Measurements from ENCODE around the gene STPG2.

DNA sequence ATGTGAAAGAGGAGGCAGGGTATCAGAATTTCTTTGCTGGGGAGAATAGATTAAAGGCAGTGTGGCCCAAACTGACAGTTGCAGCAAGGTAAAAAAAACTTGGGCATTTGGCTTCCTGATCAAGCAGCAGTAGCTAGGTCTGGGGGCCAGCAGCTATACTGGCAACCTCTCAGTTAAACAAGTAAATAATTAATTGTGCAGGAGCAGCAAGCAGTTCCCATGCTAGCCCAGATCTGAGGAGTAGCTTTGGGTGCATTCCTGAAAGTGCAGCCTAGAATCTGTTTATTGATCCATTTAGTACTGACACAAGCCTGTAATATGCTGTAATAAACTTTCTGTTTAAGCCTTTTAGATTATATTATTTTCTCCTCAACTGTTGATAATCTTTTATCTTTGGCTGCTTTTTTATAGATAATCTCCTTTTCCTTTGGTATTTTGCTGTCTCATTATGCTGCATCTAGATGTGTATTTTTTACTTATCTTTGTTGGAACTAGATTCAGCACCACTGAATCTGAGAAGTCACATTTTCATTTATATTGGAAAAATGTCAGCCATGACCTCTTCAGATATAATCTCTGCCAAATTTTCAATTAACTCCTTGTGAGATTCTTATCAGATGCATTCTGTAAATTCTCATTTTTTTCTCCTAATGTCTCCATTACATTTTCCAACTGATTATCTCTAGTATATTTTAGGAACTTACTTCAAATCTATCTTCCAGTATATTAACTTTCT, 276.3 kb downstream of the STPG2 start:
- TF ChIP-seq POLR2A (IDR thresholded peaks at IDR 0.05) (no peak), POLR2AphosphoS5 (IDR thresholded peaks at IDR 0.05) (no peak), EP300 (IDR thresholded peaks at IDR 0.05) (no peak)
- TF ChIP-seq, protein P1, sequence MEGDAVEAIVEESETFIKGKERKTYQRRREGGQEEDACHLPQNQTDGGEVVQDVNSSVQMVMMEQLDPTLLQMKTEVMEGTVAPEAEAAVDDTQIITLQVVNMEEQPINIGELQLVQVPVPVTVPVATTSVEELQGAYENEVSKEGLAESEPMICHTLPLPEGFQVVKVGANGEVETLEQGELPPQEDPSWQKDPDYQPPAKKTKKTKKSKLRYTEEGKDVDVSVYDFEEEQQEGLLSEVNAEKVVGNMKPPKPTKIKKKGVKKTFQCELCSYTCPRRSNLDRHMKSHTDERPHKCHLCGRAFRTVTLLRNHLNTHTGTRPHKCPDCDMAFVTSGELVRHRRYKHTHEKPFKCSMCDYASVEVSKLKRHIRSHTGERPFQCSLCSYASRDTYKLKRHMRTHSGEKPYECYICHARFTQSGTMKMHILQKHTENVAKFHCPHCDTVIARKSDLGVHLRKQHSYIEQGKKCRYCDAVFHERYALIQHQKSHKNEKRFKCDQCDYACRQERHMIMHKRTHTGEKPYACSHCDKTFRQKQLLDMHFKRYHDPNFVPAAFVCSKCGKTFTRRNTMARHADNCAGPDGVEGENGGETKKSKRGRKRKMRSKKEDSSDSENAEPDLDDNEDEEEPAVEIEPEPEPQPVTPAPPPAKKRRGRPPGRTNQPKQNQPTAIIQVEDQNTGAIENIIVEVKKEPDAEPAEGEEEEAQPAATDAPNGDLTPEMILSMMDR (IDR thresholded peaks at IDR 0.05) = no peak
